DND-41 (cell line): ENCODE measurements around the gene ADGRE1.

Source experiments
- ATAC-seq: fragments of 200-7000 bp; cut with Tn5 transposase; 3 replicates; pipeline ENCODE4 v1.9.1; 2021; ENCODE audit warnings: low read depth; ENCODE audit not compliant: insufficient read depth
- DNase-seq: peaks from one replicate; pipeline ENCODE4 v3.0.0-alpha.2; 2020
- H2AFZ ChIP-seq: 2 replicates; pipeline ENCODE4 v1.6.0; 2012; ENCODE audit warnings: low read depth, low read length
- H3K27ac ChIP-seq: 2 replicates; pipeline ENCODE4 v1.5.1; 2012; ENCODE audit warnings: low read length, inconsistent platforms
- H3K27me3 ChIP-seq: fragments of 200-600 bp; sonication (generic); 2 replicates; pipeline ENCODE4 v1.6.0; 2012; ENCODE audit warnings: low read length, mild to moderate bottlenecking, inconsistent platforms; ENCODE audit not compliant: insufficient read depth, poor library complexity
- H3K36me3 ChIP-seq: 2 replicates; pipeline ENCODE4 v1.5.1; 2012; ENCODE audit warnings: low read length, inconsistent platforms; ENCODE audit not compliant: insufficient read depth
- H3K4me1 ChIP-seq: 2 replicates; pipeline ENCODE4 v1.5.1; 2012; ENCODE audit warnings: mild to moderate bottlenecking, low read length; ENCODE audit not compliant: insufficient read depth
- H3K4me2 ChIP-seq: 2 replicates; pipeline ENCODE4 v1.6.0; 2012; ENCODE audit warnings: mild to moderate bottlenecking, moderate library complexity, low read length, inconsistent platforms; ENCODE audit not compliant: insufficient read depth
- H3K4me3 ChIP-seq, 2 experiments: fragments of 200-600 bp in 1 of 2; shearing (Covaris generic) in 1 of 2; 2 replicates each; pipeline ENCODE4 v1.5.1; 2012 to 2016; ENCODE audit warnings: inconsistent platforms in 2 of 2, low read length in 2 of 2, mild to moderate bottlenecking in 2 of 2, low read depth in 1 of 2, moderate library complexity in 1 of 2
- H3K79me2 ChIP-seq: 2 replicates; pipeline ENCODE4 v1.6.0; 2012; ENCODE audit warnings: low read length, inconsistent platforms; ENCODE audit not compliant: insufficient read depth
- H3K9ac ChIP-seq: 2 replicates; pipeline ENCODE4 v1.6.0; 2012; ENCODE audit warnings: low read depth, mild to moderate bottlenecking, inconsistent platforms, low read length, moderate library complexity
- H3K9me3 ChIP-seq: 2 replicates; pipeline ENCODE4 v1.5.1; 2012; ENCODE audit warnings: low read length, moderate library complexity, mild to moderate bottlenecking, inconsistent platforms; ENCODE audit not compliant: insufficient read depth, severe bottlenecking
- H4K20me1 ChIP-seq: 2 replicates; pipeline ENCODE4 v1.6.0; 2012; ENCODE audit warnings: low read length; ENCODE audit not compliant: insufficient read depth
- CTCF ChIP-seq: IDR thresholded peaks from 2 replicates; pipeline ENCODE4 v1.5.1; 2012; ENCODE audit warnings: borderline replicate concordance, low read length, moderate library complexity, mild to moderate bottlenecking; ENCODE audit not compliant: poor library complexity, severe bottlenecking; ENCODE audit errors: extremely low read depth
- EZH2 ChIP-seq: IDR thresholded peaks from 3 replicates; pipeline ENCODE4 v1.6.1; 2012; ENCODE audit warnings: borderline replicate concordance, low read depth, mild to moderate bottlenecking, moderate library complexity, low read length, inconsistent platforms; ENCODE audit not compliant: severe bottlenecking

The ADGRE1 gene

GRCh38 chr19:6925801-6926751 lies 38.7 kb downstream of the ADGRE1 start:
- TF ChIP-seq CTCF = peak; percentile 24
- TF ChIP-seq EZH2 = no peak
- Histone ChIP-seq H3K79me2 (no peaks in the 10 kb centered on the region), H4K20me1 (no peaks in the 10 kb centered on the region), H2AFZ (no peak overlapping the region), H3K4me1 (no peaks in the 10 kb centered on the region), H3K9ac (no peak overlapping the region), H3K4me3 (no peak overlapping the region), H3K27ac (no peak overlapping the region), H3K4me2 (no peak overlapping the region), H3K36me3 (no peaks in the 10 kb centered on the region), H3K27me3 (no peaks in the 10 kb centered on the region), H3K9me3 (no peaks in the 10 kb centered on the region)
- DNase-seq (no peak), ATAC-seq (no peak)

GRCh38 chr19:6930190-6930589 lies 42.8 kb downstream of the ADGRE1 start:
- TF ChIP-seq EZH2 = no peak
- TF ChIP-seq CTCF = no peak
- no peak overlapping the region for H3K4me3 ChIP-seq
- H3K4me1 ChIP-seq = no peaks in the 10 kb centered on the region
- no peaks in the 10 kb centered on the region for H4K20me1 ChIP-seq
- H3K27ac ChIP-seq = no peak overlapping the region
- H3K9ac ChIP-seq = no peak overlapping the region
- no peak overlapping the region for H3K4me2 ChIP-seq
- H3K36me3 ChIP-seq = no peaks in the 10 kb centered on the region
- no peak for ATAC-seq
- H2AFZ ChIP-seq = no peak overlapping the region
- no peaks in the 10 kb centered on the region for H3K79me2 ChIP-seq
- H3K27me3 ChIP-seq = no peaks in the 10 kb centered on the region
- H3K9me3 ChIP-seq = no peaks in the 10 kb centered on the region
- DNase-seq = no peak

- Histone ChIP-seq H3K9ac (no peak overlapping the region), H3K79me2 (no peaks in the 10 kb centered on the region), H3K27me3 (no peaks in the 10 kb centered on the region), H2AFZ (no peak overlapping the region), H3K9me3 (no peaks in the 10 kb centered on the region), H4K20me1 (no peaks in the 10 kb centered on the region), H3K4me3 (no peak overlapping the region), H3K36me3 (no peaks in the 10 kb centered on the region), H3K27ac (no peak overlapping the region), H3K4me1 (no peaks in the 10 kb centered on the region), H3K4me2 (no peak overlapping the region)
- TF ChIP-seq CTCF (no peak), EZH2 (no peak)
- DNase-seq (no peak), ATAC-seq (no peak)
Observed at GRCh38 chr19:6935069-6935468, 47.7 kb downstream of the ADGRE1 start.
